KMS-11 (cell line): Measurements from ENCODE around the gene PRKCE.

Experiments used
- H2AFZ ChIP-seq: fragments of 200-600 bp; sonication (generic); 2 replicates; pipeline ENCODE4 v1.6.1; 2016; ENCODE audit warnings: antibody characterized with exemption, mixed run types, low read depth
- H3K27ac ChIP-seq: fragments of 200-600 bp; sonication (generic); 2 replicates; pipeline ENCODE4 v1.6.1; 2016; ENCODE audit warnings: mild to moderate bottlenecking, mixed run types
- H3K27me3 ChIP-seq: fragments of 200-600 bp; sonication (generic); 2 replicates; pipeline ENCODE4 v1.6.1; 2017; ENCODE audit warnings: mild to moderate bottlenecking, low read depth, mixed run types, moderate library complexity; ENCODE audit not compliant: insufficient read depth
- H3K36me3 ChIP-seq: fragments of 200-600 bp; sonication (generic); 2 replicates; pipeline ENCODE4 v1.6.1; 2017; ENCODE audit warnings: mild to moderate bottlenecking, mixed run types; ENCODE audit not compliant: insufficient read depth
- H3K4me1 ChIP-seq: fragments of 200-600 bp; sonication (generic); 2 replicates; pipeline ENCODE4 v1.6.1; 2016; ENCODE audit warnings: mild to moderate bottlenecking, low read depth, mixed run types; ENCODE audit not compliant: poor library complexity, severe bottlenecking
- H3K4me2 ChIP-seq: fragments of 200-600 bp; sonication (generic); 2 replicates; pipeline ENCODE4 v1.7.0; 2016; ENCODE audit warnings: mild to moderate bottlenecking, mixed run types
- H3K4me3 ChIP-seq: fragments of 200-600 bp; sonication (generic); IDR thresholded peaks from 2 replicates; pipeline ENCODE4 v1.6.1; 2017; ENCODE audit warnings: low read depth, low read length, mixed read lengths; ENCODE audit not compliant: insufficient read depth
- H3K79me2 ChIP-seq: fragments of 200-600 bp; sonication (generic); 2 replicates; pipeline ENCODE4 v1.6.1; 2016; ENCODE audit warnings: low read depth, mixed run types; ENCODE audit not compliant: insufficient read depth
- H3K9ac ChIP-seq: fragments of 200-600 bp; sonication (generic); 2 replicates; pipeline ENCODE4 v1.6.1; 2016; ENCODE audit warnings: mild to moderate bottlenecking, mixed run types
- H4K20me1 ChIP-seq: fragments of 200-600 bp; sonication (generic); 2 replicates; pipeline ENCODE4 v1.6.1; 2016; ENCODE audit warnings: mild to moderate bottlenecking, mixed run types; ENCODE audit not compliant: insufficient read depth
- CTCF ChIP-seq: fragments of 200-600 bp; sonication (generic); conservative IDR thresholded peaks from 2 replicates; pipeline ENCODE4 v1.6.1; 2017; ENCODE audit warnings: low read depth, mild to moderate bottlenecking, antibody characterized with exemption, low read length, moderate library complexity, mixed read lengths

Gene PRKCE

GRCh38 chr2:46008091-46008870, 356.8 kb downstream of the PRKCE start:
- no peak overlapping the region for H3K4me2 ChIP-seq
- H3K4me3 ChIP-seq = no peak overlapping the region
- no peaks in the 10 kb centered on the region for H4K20me1 ChIP-seq
- H3K79me2 ChIP-seq = no peaks in the 10 kb centered on the region
- H3K36me3 ChIP-seq = no peaks in the 10 kb centered on the region
- no peaks in the 10 kb centered on the region for H3K4me1 ChIP-seq
- H2AFZ ChIP-seq = no peak overlapping the region
- no peak overlapping the region for H3K9ac ChIP-seq
- H3K27ac ChIP-seq = no peak overlapping the region
- no peaks in the 10 kb centered on the region for H3K27me3 ChIP-seq
- no peak for TF ChIP-seq CTCF

GRCh38 chr2:46009315-46009714, 357.8 kb downstream of the PRKCE start:
- H3K36me3 ChIP-seq = no peaks in the 10 kb centered on the region
- no peak overlapping the region for H3K27ac ChIP-seq
- H3K27me3 ChIP-seq = no peaks in the 10 kb centered on the region
- no peak overlapping the region for H3K4me2 ChIP-seq
- H3K4me3 ChIP-seq = no peak overlapping the region
- no peak overlapping the region for H2AFZ ChIP-seq
- H4K20me1 ChIP-seq = no peaks in the 10 kb centered on the region
- no peak for TF ChIP-seq CTCF
- no peaks in the 10 kb centered on the region for H3K79me2 ChIP-seq
- no peak overlapping the region for H3K9ac ChIP-seq
- H3K4me1 ChIP-seq = no peaks in the 10 kb centered on the region

- Histone ChIP-seq H4K20me1 (no peaks in the 10 kb centered on the region), H3K27ac (no peak overlapping the region), H3K36me3 (no peaks in the 10 kb centered on the region), H3K27me3 (no peaks in the 10 kb centered on the region), H3K9ac (no peak overlapping the region), H3K4me1 (no peaks in the 10 kb centered on the region), H2AFZ (no peak overlapping the region), H3K4me3 (no peak overlapping the region), H3K79me2 (no peaks in the 10 kb centered on the region), H3K4me2 (no peak overlapping the region)
- no peak for TF ChIP-seq CTCF
These were observed 358.3 kb downstream of the PRKCE start for GRCh38 chr2:46009772-46010171.

GRCh38 chr2:46010223-46010924, 358.9 kb downstream of the PRKCE start:
- H4K20me1 ChIP-seq = no peaks in the 10 kb centered on the region
- no peak overlapping the region for H3K4me2 ChIP-seq
- no peaks in the 10 kb centered on the region for H3K4me1 ChIP-seq
- H3K9ac ChIP-seq = no peak overlapping the region
- no peaks in the 10 kb centered on the region for H3K27me3 ChIP-seq
- H3K36me3 ChIP-seq = no peaks in the 10 kb centered on the region
- H3K79me2 ChIP-seq = no peaks in the 10 kb centered on the region
- H3K27ac ChIP-seq = no peak overlapping the region
- H2AFZ ChIP-seq = no peak overlapping the region
- H3K4me3 ChIP-seq = no peak overlapping the region
- TF ChIP-seq CTCF = no peak
